ENCODE data around the gene KRT40.

Gene KRT40

DNA sequence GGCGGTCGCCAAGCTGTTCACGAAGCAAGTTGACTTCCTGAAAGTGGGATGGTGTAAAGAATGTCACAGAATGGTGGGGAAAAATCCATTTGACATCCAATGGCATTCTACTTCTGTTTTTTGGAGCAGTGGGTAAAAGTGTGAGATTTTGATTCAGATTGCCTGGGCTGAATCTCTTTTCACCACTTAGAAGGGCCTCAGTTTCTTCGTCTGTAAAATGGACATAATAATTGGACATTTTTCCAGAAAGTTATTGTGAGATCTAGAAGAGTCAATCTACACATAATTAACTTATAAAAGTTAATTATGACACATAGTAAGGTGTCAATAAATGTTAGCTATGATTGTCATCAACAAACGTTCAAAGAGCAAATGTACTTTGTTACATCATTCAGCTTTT, 3.0 kb downstream of the KRT40 start:
- TF ChIP-seq, protein P1, sequence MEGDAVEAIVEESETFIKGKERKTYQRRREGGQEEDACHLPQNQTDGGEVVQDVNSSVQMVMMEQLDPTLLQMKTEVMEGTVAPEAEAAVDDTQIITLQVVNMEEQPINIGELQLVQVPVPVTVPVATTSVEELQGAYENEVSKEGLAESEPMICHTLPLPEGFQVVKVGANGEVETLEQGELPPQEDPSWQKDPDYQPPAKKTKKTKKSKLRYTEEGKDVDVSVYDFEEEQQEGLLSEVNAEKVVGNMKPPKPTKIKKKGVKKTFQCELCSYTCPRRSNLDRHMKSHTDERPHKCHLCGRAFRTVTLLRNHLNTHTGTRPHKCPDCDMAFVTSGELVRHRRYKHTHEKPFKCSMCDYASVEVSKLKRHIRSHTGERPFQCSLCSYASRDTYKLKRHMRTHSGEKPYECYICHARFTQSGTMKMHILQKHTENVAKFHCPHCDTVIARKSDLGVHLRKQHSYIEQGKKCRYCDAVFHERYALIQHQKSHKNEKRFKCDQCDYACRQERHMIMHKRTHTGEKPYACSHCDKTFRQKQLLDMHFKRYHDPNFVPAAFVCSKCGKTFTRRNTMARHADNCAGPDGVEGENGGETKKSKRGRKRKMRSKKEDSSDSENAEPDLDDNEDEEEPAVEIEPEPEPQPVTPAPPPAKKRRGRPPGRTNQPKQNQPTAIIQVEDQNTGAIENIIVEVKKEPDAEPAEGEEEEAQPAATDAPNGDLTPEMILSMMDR (IDR thresholded peaks at IDR 0.05; ENCODE audit: borderline replicate concordance, insufficient read depth, low read depth, low read length), result no peak
- H3K4me3 ChIP-seq (ENCODE audit: low read depth, low read length), result no peak overlapping the region

GRCh38 chr17:40980596-40980995, 3.5 kb downstream of the KRT40 start:
- H3K4me3 ChIP-seq (ENCODE audit: low read depth, low read length), result no peak overlapping the region
- TF ChIP-seq, protein P1 (IDR thresholded peaks at IDR 0.05; ENCODE audit: borderline replicate concordance, insufficient read depth, low read depth, low read length), result no peak

DNA sequence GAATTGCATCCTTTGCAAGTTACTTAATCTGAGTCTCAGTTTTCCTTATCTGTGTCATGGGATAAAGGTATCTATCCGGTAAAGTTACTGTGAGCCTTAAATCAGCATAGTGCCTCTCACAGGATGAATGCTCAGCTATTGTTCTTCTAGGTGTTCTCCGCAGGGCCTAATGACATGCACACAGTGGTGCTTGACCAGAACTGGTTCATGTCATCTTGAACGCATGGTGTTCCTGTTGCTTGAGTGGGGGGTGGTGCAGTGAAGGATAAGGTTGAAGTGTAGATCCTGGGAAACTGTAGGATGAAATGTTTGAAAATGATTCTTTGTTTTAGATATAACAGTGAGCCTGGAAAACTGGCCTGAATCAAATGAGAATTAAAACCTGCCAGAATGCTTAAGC, 4.0 kb downstream of the KRT40 start:
- H3K4me3 ChIP-seq (ENCODE audit: low read depth, low read length), result no peak overlapping the region
- TF ChIP-seq, protein P1 (IDR thresholded peaks at IDR 0.05; ENCODE audit: borderline replicate concordance, insufficient read depth, low read depth, low read length), result no peak

- H3K4me3 ChIP-seq (ENCODE audit: low read depth, low read length), result no peak overlapping the region
- TF ChIP-seq, protein P1 (IDR thresholded peaks at IDR 0.05; ENCODE audit: borderline replicate concordance, insufficient read depth, low read depth, low read length), result no peak
Measured at GRCh38 chr17:40978575-40979151, 5.5 kb downstream of the KRT40 start.

DNA sequence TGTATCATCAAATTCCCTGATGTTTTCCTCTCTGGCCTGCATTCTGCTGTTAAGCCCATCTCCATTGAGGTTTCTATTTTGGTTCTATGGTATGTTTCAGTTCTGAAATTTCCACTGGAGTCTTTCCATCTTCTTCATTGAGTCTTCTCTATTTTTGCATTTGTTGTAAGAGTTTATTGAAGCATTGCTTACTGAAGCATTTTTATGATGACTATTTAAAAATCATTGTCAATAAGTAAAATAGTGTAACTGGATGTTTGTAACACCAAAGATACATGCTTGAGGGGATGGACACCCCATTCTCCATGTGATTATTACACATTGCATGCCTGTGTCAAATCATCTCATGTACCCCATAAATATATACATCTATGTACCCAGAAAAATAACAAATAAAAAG, 8.6 kb downstream of the KRT40 start:
- H3K4me3 ChIP-seq (ENCODE audit: low read depth, low read length), result no peak overlapping the region
- TF ChIP-seq, protein P1 (IDR thresholded peaks at IDR 0.05; ENCODE audit: borderline replicate concordance, insufficient read depth, low read depth, low read length), result no peak

DNA sequence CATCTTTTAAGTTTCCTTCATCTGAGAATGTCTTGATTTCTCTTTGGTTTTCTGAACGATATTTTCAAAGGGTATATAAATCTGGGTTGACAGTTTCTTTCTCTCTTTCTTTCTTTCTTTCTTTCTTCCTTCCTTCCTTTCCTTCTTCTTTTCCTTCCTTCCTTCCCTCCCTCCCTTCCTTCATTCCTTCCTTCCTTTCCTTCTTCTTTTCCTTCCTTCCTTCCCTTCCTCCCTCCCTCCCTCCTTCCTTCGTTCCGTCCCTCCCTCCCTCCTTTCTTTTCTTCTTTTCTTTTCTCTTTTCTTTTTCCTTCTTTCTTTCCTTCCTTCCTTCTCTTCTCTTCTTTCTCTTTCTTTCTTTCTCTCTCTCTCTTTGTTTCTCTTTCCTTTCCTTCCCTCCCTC, 9.8 kb downstream of the KRT40 start:
- H3K4me3 ChIP-seq (ENCODE audit: low read depth, low read length), result no peak overlapping the region
- TF ChIP-seq, protein P1 (IDR thresholded peaks at IDR 0.05; ENCODE audit: borderline replicate concordance, insufficient read depth, low read depth, low read length), result no peak

DNA sequence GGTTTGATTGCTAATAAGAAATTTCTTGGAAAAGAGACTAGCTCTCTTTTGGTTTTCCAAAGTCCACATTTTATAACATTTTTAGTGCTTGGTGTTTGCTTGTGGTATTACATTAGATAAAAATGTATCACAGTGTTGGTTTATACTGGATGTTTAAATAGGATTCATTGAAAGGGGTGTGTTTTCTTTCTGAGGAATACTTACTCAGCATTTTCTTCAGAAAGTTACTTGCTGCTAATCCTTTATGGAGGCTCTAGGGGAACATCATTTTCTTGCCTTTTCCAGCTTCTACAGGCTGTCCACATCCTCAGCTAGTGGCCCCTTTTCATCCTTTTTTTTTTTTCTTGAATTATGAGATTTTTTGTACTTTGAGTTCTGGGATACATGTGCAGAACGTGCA, 16.5 kb downstream of the KRT40 start:
- H3K4me3 ChIP-seq (ENCODE audit: low read depth, low read length), result no peak overlapping the region
- TF ChIP-seq, protein P1 (IDR thresholded peaks at IDR 0.05; ENCODE audit: borderline replicate concordance, insufficient read depth, low read depth, low read length), result no peak

All from GM12875 (cell line).